ENCODE measurements around the gene TXLNB.

DNA sequence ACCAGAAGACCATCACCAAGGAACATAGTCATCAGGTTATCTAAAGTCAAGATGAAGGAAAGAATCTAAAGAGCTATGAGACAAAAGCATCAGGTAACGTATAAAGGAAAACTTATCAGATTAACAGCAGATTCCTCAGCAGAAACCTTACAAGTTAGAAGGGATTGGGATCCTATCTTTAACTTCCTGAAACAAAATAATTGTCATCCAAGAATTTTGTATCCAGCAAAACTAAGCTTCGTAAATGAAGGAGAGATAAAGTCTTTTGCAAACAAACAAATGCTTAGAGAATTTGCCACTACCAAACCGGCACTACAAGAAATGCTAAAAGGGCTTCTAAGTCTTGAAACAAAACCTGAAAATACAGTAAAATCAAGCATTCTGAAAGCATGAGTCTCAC lies 86.0 kb downstream of the TXLNB start:
- no peak for TF ChIP-seq ELF4 (CRISPR knock-in tag; IDR thresholded peaks at IDR 0.05; ENCODE audit: low read depth)
- TF ChIP-seq NFYB (CRISPR knock-in tag; conservative IDR thresholded peaks at IDR 0.05; ENCODE audit: low read depth), result no peak
- TF ChIP-seq, protein P1, sequence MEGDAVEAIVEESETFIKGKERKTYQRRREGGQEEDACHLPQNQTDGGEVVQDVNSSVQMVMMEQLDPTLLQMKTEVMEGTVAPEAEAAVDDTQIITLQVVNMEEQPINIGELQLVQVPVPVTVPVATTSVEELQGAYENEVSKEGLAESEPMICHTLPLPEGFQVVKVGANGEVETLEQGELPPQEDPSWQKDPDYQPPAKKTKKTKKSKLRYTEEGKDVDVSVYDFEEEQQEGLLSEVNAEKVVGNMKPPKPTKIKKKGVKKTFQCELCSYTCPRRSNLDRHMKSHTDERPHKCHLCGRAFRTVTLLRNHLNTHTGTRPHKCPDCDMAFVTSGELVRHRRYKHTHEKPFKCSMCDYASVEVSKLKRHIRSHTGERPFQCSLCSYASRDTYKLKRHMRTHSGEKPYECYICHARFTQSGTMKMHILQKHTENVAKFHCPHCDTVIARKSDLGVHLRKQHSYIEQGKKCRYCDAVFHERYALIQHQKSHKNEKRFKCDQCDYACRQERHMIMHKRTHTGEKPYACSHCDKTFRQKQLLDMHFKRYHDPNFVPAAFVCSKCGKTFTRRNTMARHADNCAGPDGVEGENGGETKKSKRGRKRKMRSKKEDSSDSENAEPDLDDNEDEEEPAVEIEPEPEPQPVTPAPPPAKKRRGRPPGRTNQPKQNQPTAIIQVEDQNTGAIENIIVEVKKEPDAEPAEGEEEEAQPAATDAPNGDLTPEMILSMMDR (IDR thresholded peaks at IDR 0.05), result no peak
- no peak for TF ChIP-seq CBFB (CRISPR knock-in tag; IDR thresholded peaks at IDR 0.05; ENCODE audit: low read depth)
- TF ChIP-seq RORB (CRISPR knock-in tag; IDR thresholded peaks at IDR 0.05), result no peak
- TF ChIP-seq, protein P2, sequence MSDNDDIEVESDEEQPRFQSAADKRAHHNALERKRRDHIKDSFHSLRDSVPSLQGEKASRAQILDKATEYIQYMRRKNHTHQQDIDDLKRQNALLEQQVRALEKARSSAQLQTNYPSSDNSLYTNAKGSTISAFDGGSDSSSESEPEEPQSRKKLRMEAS (CRISPR knock-in tag; IDR thresholded peaks at IDR 0.05), result no peak
- no peak for TF ChIP-seq SP1 (CRISPR knock-in tag; conservative IDR thresholded peaks at IDR 0.05)
- no peak for TF ChIP-seq ZNF121 (CRISPR knock-in tag; IDR thresholded peaks at IDR 0.05)
- TF ChIP-seq TCF7 (CRISPR knock-in tag; IDR thresholded peaks at IDR 0.05; ENCODE audit: low read depth), result no peak
- TF ChIP-seq, protein P3, sequence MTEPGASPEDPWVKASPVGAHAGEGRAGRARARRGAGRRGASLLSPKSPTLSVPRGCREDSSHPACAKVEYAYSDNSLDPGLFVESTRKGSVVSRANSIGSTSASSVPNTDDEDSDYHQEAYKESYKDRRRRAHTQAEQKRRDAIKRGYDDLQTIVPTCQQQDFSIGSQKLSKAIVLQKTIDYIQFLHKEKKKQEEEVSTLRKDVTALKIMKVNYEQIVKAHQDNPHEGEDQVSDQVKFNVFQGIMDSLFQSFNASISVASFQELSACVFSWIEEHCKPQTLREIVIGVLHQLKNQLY (CRISPR knock-in tag; IDR thresholded peaks at IDR 0.05), result no peak
- TF ChIP-seq FOXJ3 (CRISPR knock-in tag; IDR thresholded peaks at IDR 0.05; ENCODE audit: borderline replicate concordance), result no peak
- TF ChIP-seq, protein P4, sequence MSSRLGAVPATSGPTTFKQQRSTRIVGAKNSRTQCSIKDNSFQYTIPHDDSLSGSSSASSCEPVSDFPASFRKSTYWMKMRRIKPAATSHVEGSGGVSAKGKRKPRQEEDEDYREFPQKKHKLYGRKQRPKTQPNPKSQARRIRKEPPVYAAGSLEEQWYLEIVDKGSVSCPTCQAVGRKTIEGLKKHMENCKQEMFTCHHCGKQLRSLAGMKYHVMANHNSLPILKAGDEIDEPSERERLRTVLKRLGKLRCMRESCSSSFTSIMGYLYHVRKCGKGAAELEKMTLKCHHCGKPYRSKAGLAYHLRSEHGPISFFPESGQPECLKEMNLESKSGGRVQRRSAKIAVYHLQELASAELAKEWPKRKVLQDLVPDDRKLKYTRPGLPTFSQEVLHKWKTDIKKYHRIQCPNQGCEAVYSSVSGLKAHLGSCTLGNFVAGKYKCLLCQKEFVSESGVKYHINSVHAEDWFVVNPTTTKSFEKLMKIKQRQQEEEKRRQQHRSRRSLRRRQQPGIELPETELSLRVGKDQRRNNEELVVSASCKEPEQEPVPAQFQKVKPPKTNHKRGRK (CRISPR knock-in tag; IDR thresholded peaks at IDR 0.05; ENCODE audit: borderline replicate concordance), result no peak
- TF ChIP-seq, protein P5, sequence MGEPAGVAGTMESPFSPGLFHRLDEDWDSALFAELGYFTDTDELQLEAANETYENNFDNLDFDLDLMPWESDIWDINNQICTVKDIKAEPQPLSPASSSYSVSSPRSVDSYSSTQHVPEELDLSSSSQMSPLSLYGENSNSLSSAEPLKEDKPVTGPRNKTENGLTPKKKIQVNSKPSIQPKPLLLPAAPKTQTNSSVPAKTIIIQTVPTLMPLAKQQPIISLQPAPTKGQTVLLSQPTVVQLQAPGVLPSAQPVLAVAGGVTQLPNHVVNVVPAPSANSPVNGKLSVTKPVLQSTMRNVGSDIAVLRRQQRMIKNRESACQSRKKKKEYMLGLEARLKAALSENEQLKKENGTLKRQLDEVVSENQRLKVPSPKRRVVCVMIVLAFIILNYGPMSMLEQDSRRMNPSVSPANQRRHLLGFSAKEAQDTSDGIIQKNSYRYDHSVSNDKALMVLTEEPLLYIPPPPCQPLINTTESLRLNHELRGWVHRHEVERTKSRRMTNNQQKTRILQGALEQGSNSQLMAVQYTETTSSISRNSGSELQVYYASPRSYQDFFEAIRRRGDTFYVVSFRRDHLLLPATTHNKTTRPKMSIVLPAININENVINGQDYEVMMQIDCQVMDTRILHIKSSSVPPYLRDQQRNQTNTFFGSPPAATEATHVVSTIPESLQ (CRISPR knock-in tag; IDR thresholded peaks at IDR 0.05), result no peak
- TF ChIP-seq, protein P6, sequence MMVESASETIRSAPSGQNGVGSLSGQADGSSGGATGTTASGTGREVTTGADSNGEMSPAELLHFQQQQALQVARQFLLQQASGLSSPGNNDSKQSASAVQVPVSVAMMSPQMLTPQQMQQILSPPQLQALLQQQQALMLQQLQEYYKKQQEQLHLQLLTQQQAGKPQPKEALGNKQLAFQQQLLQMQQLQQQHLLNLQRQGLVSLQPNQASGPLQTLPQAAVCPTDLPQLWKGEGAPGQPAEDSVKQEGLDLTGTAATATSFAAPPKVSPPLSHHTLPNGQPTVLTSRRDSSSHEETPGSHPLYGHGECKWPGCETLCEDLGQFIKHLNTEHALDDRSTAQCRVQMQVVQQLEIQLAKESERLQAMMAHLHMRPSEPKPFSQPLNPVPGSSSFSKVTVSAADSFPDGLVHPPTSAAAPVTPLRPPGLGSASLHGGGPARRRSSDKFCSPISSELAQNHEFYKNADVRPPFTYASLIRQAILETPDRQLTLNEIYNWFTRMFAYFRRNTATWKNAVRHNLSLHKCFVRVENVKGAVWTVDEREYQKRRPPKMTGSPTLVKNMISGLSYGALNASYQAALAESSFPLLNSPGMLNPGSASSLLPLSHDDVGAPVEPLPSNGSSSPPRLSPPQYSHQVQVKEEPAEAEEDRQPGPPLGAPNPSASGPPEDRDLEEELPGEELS (CRISPR knock-in tag; IDR thresholded peaks at IDR 0.05), result no peak

Measured in WTC11 (cell line).